ENCODE data around the gene SLC6A18. TPM values are rescaled to one million over a fixed set of nuclear protein-coding genes. Genes with fewer than 3 reads are reported as not detected.
"Not testable (repeated sequence)": the region's sequence is repeated elsewhere in the genome, so short reads cannot be mapped to it uniquely, and the experiment has no call there.

SLC6A18 gene
- total RNA-seq, 4 donors from 2014 or later, result not detected

GRCh38 chr5:1285141-1285540 is 60.0 kb downstream of the SLC6A18 start:
- 84 to 89% methylated on average over 5 to 9 of the region's 12 CpGs for WGBS, 2 donors
- H3K4me1 ChIP-seq, result peaks cover 0 to 14% (median 0%) of the 10 kb centered on the region in 3 donors
- H3K9me3 ChIP-seq, result peaks cover 0 to 6% (median 0%) of the 10 kb centered on the region in 3 donors
- TF ChIP-seq, protein P1, sequence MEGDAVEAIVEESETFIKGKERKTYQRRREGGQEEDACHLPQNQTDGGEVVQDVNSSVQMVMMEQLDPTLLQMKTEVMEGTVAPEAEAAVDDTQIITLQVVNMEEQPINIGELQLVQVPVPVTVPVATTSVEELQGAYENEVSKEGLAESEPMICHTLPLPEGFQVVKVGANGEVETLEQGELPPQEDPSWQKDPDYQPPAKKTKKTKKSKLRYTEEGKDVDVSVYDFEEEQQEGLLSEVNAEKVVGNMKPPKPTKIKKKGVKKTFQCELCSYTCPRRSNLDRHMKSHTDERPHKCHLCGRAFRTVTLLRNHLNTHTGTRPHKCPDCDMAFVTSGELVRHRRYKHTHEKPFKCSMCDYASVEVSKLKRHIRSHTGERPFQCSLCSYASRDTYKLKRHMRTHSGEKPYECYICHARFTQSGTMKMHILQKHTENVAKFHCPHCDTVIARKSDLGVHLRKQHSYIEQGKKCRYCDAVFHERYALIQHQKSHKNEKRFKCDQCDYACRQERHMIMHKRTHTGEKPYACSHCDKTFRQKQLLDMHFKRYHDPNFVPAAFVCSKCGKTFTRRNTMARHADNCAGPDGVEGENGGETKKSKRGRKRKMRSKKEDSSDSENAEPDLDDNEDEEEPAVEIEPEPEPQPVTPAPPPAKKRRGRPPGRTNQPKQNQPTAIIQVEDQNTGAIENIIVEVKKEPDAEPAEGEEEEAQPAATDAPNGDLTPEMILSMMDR (IDR thresholded peaks at IDR 0.05), result no peak
- no peak for TF ChIP-seq POLR2A (IDR thresholded peaks at IDR 0.05)
- H3K27ac ChIP-seq, result no peak overlapping the region
- intact Hi-C loops (cut with DNase I), result no loop called here
- no peak for DNase-seq
- no peaks in the 10 kb centered on the region for H3K36me3 ChIP-seq
- H3K27me3 ChIP-seq, result peaks cover 0 to 13% (median 0%) of the 10 kb centered on the region in 4 donors
- no peak overlapping the region for H3K4me3 ChIP-seq

GRCh38 chr5:1285883-1286291 is 60.7 kb downstream of the SLC6A18 start:
- Histone ChIP-seq H3K36me3 (no peaks in the 10 kb centered on the region), H3K4me3 (no peak overlapping the region), H3K9me3 (peaks cover 0 to 6% (median 0%) of the 10 kb centered on the region in 3 donors), H3K4me1 (peaks cover 0 to 14% (median 0%) of the 10 kb centered on the region in 3 donors), H3K27me3 (peaks cover 0 to 16% (median 0%) of the 10 kb centered on the region in 4 donors), H3K27ac (no peak overlapping the region)
- whole genome bisulfite sequencing, 2 donors, result 96 to 100% methylated on average over 1 to 16 of the region's 25 CpGs
- DNase-seq, result no peak
- intact Hi-C loops (cut with DNase I), result no loop called here
- TF ChIP-seq, protein P1 (IDR thresholded peaks at IDR 0.05), result no peak
- TF ChIP-seq POLR2A (IDR thresholded peaks at IDR 0.05), result no peak

- intact Hi-C loops (cut with DNase I), result no loop called here
- Histone ChIP-seq H3K4me1 (no peaks in the 10 kb centered on the region), H3K27me3 (peaks cover 0 to 43% (median 0%) of the 10 kb centered on the region in 4 donors), H3K9me3 (peaks cover 0 to 6% (median 0%) of the 10 kb centered on the region in 3 donors), H3K36me3 (no peaks in the 10 kb centered on the region), H3K27ac (no peak overlapping the region), H3K4me3 (no peak overlapping the region)
- 92 to 97% methylated on average over 12 to 24 of the region's 37 CpGs for WGBS, 2 donors
- no peak for TF ChIP-seq POLR2A (IDR thresholded peaks at IDR 0.05)
- TF ChIP-seq, protein P1 (IDR thresholded peaks at IDR 0.05), result no peak
- no peak for DNase-seq
Observed at GRCh38 chr5:1288439-1289335, 63.5 kb downstream of the SLC6A18 start.

- intact Hi-C loops (cut with DNase I); H3K36me3 ChIP-seq; DNase-seq; H3K4me3 ChIP-seq; H3K4me1 ChIP-seq; H3K9me3 ChIP-seq; H3K27ac ChIP-seq: not testable (repeated sequence)
- no CpG with 5 or more reads among the region's 32 CpGs for WGBS, 2 donors
- H3K27me3 ChIP-seq, result peaks cover 0 to 52% (median 0%) of the 10 kb centered on the region in 4 donors
Observed at GRCh38 chr5:1289559-1289958, 64.4 kb downstream of the SLC6A18 start.

DNA sequence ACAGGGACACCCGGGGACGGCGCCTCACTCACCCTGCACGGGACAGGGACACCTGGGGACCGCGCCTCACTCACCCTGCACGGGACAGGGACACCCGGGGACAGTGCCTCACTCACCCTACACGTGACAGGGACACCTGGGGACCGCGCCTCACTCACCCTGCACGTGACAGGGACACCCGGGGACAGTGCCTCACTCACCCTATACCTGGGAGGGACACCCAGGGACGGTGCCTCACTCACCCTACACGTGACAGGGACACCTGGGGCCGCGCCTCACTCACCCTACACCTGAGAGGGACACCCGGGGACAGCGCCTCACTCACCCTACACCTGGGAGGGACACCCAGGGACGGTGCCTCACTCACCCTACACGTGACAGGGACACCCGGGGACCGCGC is 65.8 kb downstream of the SLC6A18 start:
- H3K27ac ChIP-seq; H3K9me3 ChIP-seq; H3K4me3 ChIP-seq; DNase-seq; intact Hi-C loops (cut with DNase I); H3K36me3 ChIP-seq: not testable (repeated sequence)
- WGBS, 2 donors, result no CpG with 5 or more reads among the region's 24 CpGs
- Histone ChIP-seq H3K27me3 (peaks cover 0 to 66% (median 0%) of the 10 kb centered on the region in 4 donors), H3K4me1 (peaks cover 4 to 15% (median 9%) of the 10 kb centered on the region in 3 donors)

DNA sequence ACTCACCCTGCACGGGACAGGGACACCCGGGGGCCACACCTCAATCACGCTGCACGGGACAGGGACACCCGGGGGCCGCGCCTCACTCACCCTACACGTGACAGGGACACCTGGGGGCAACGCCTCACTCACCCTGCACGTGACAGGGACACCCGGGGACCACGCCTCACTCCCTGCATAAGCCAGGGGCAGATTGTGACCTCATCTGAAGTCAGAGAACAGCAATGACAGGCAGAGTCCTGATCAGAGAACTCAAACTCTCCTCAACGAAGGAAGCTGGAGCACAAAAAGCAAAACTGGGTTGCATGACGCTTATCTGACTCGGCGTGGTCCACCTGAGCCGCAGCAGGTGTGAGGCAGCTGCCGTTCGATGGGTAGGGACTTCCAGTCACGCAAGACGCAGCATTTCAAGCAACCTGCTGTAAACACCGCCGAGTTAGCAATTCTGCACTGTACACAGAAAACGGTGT is 66.5 kb downstream of the SLC6A18 start:
- intact Hi-C loops (cut with DNase I), result no loop called here
- Histone ChIP-seq H3K27me3 (peaks cover 0 to 73% (median 0%) of the 10 kb centered on the region in 4 donors), H3K9me3 (peaks cover 0 to 6% (median 0%) of the 10 kb centered on the region in 3 donors), H3K4me3 (no peak overlapping the region), H3K36me3 (no peaks in the 10 kb centered on the region), H3K4me1 (peaks cover 4 to 15% (median 9%) of the 10 kb centered on the region in 3 donors), H3K27ac (no peak overlapping the region)
- 67 to 84% methylated on average over 1 to 12 of the region's 24 CpGs for WGBS, 2 donors
- no peak for TF ChIP-seq POLR2A (IDR thresholded peaks at IDR 0.05)
- TF ChIP-seq, protein P1 (IDR thresholded peaks at IDR 0.05), result no peak
- DNase-seq, result no peak

Data from esophagus squamous epithelium (tissue), 5 donors.